ENCODE data around the gene INHBE.
"Not testable (repeated sequence)": the region's sequence is repeated elsewhere in the genome, so short reads cannot be mapped to it uniquely, and the experiment has no call there.

Gene INHBE

GRCh38 chr12:57476162-57476992 is 21.3 kb downstream of the INHBE start:
- DNase-seq (ENCODE audit: low read depth in 2 of 2): peak; percentile 68 to 74

- DNase-seq (ENCODE audit: low read depth in 2 of 2): no peak
These were observed 22.0 kb downstream of the INHBE start for GRCh38 chr12:57476993-57477709.

- no peak for DNase-seq (ENCODE audit: low read depth in 2 of 2)
These were observed 22.9 kb downstream of the INHBE start for GRCh38 chr12:57477710-57478681.

GRCh38 chr12:57479043-57479375 is 23.9 kb downstream of the INHBE start:
- no peak for DNase-seq (ENCODE audit: low read depth in 2 of 2)

GRCh38 chr12:57479376-57480115 is 24.4 kb downstream of the INHBE start, which contains the start of gene ARHGAP9:
TSS of gene ARHGAP9 (minus strand) at chr12:57479866. CDS start at chr12:57479406, 460 bp downstream.
- DNase-seq (ENCODE audit: low read depth in 2 of 2): no peak

GRCh38 chr12:57481671-57482070 is 26.6 kb downstream of the INHBE start:
- DNase-seq (ENCODE audit: low read depth in 2 of 2): no peak

GRCh38 chr12:57483466-57483865 is 28.4 kb downstream of the INHBE start:
- no peak for DNase-seq (ENCODE audit: low read depth in 2 of 2)

GRCh38 chr12:57485695-57486094 is 30.6 kb downstream of the INHBE start:
- DNase-seq (ENCODE audit: low read depth in 2 of 2): no peak

GRCh38 chr12:57487055-57487596 is 32.0 kb downstream of the INHBE start:
- DNase-seq (ENCODE audit: low read depth in 2 of 2): no peak

- DNase-seq (ENCODE audit: low read depth in 2 of 2): peak; percentile 83 to 86
These were observed 32.7 kb downstream of the INHBE start, which contains the start of gene MARS1 for GRCh38 chr12:57487597-57488401. TSS of gene MARS1 (plus strand) at chr12:57488068. CDS start at chr12:57488091, 23 bp downstream.

- DNase-seq (ENCODE audit: low read depth in 2 of 2): no peak
These were observed 33.5 kb downstream of the INHBE start for GRCh38 chr12:57488402-57489156.

- no peak for DNase-seq (ENCODE audit: low read depth in 2 of 2)
These were observed 34.1 kb downstream of the INHBE start for GRCh38 chr12:57489157-57489641.

- DNase-seq (ENCODE audit: low read depth in 2 of 2): no peak
These were observed 35.0 kb downstream of the INHBE start for GRCh38 chr12:57490126-57490525.

- no peak for DNase-seq (ENCODE audit: low read depth in 2 of 2)
These were observed 36.5 kb downstream of the INHBE start for GRCh38 chr12:57491393-57492280.

- DNase-seq (ENCODE audit: low read depth in 2 of 2): not testable (repeated sequence)
These were observed 40.1 kb downstream of the INHBE start for GRCh38 chr12:57495051-57495701.

- no peak for DNase-seq (ENCODE audit: low read depth in 2 of 2)
These were observed 41.7 kb downstream of the INHBE start for GRCh38 chr12:57496822-57497221.
